Amniotic epithelial cell (primary cell): ENCODE results near the gene TARS3.
"Not testable (repeated sequence)": the region's sequence is repeated elsewhere in the genome, so short reads cannot be mapped to it uniquely, and the experiment has no call there.

Experiments used
- DNase-seq: peaks from one replicate; pipeline ENCODE4 v3.0.0-alpha.2; 2010; ENCODE audit warnings: low read depth

The TARS3 gene

GRCh38 chr15:101723874-101724674, at the start of gene TARS3:
TARS3 (minus strand) TSS chr15:101724473; CDS start chr15:101724387, 86 bp downstream.
- peak; percentile 67 for DNase-seq

GRCh38 chr15:101773496-101774100, 49.3 kb upstream of the TARS3 start:
- DNase-seq = no peak

GRCh38 chr15:101772921-101773320, 48.6 kb upstream of the TARS3 start:
- no peak for DNase-seq

- DNase-seq = not testable (repeated sequence)
These were observed 42.9 kb upstream of the TARS3 start for GRCh38 chr15:101767083-101767640.

- DNase-seq = no peak
These were observed 41.6 kb upstream of the TARS3 start for GRCh38 chr15:101765772-101766456.

- DNase-seq = not testable (repeated sequence)
These were observed 41.0 kb upstream of the TARS3 start for GRCh38 chr15:101765340-101765671.

- DNase-seq = not testable (repeated sequence)
These were observed 40.5 kb upstream of the TARS3 start for GRCh38 chr15:101764669-101765339.

GRCh38 chr15:101746716-101747082, 22.4 kb upstream of the TARS3 start:
- DNase-seq = not testable (repeated sequence)

GRCh38 chr15:101734837-101735236, 10.6 kb upstream of the TARS3 start:
- not testable (repeated sequence) for DNase-seq

GRCh38 chr15:101733545-101733944, 9.3 kb upstream of the TARS3 start:
- DNase-seq = no peak

- no peak for DNase-seq
These were observed 8.5 kb upstream of the TARS3 start for GRCh38 chr15:101732772-101733171.

- no peak for DNase-seq
These were observed 7.5 kb upstream of the TARS3 start for GRCh38 chr15:101731746-101732145.

- DNase-seq = no peak
These were observed 2.9 kb upstream of the TARS3 start for GRCh38 chr15:101727186-101727585.

GRCh38 chr15:101725073-101725472, 800 bp upstream of the TARS3 start:
- no peak for DNase-seq

GRCh38 chr15:101724675-101725005, 367 bp upstream of the TARS3 start:
- DNase-seq = no peak

- DNase-seq = peak; percentile 24
These were observed 951 bp downstream of the TARS3 start for GRCh38 chr15:101723171-101723873.

- DNase-seq = no peak
These were observed 5.4 kb downstream of the TARS3 start for GRCh38 chr15:101718896-101719295.

GRCh38 chr15:101712078-101712477, 12.2 kb downstream of the TARS3 start:
- DNase-seq = no peak

GRCh38 chr15:101710806-101711205, 13.5 kb downstream of the TARS3 start:
- DNase-seq = peak; percentile 65

- DNase-seq = no peak
These were observed 14.8 kb downstream of the TARS3 start for GRCh38 chr15:101709466-101709865.

GRCh38 chr15:101707983-101708382, 16.3 kb downstream of the TARS3 start:
- DNase-seq = no peak

- peak; percentile 38 for DNase-seq
These were observed 22.2 kb downstream of the TARS3 start for GRCh38 chr15:101702077-101702476.
